ENCODE results near the gene PPP2R3A.

The PPP2R3A gene

GRCh38 chr3:136067211-136067610 is 101.7 kb downstream of the PPP2R3A start:
- DNase-seq (ENCODE audit: low read depth, low spot score), result no peak
- in situ Hi-C loops (cut with HindIII; ENCODE audit: low sequenced_read_pairs), result no loop called here
- no peak for TF ChIP-seq CTCF (IDR thresholded peaks at IDR 0.05; ENCODE audit: low read depth, low read length)
- no peak overlapping the region for H3K4me3 ChIP-seq (ENCODE audit: low read depth, low read length)

- no peak overlapping the region for H3K4me3 ChIP-seq (ENCODE audit: low read depth, low read length)
- peak; percentile 29 for DNase-seq (ENCODE audit: low read depth, low spot score)
- in situ Hi-C loops (cut with HindIII; ENCODE audit: low sequenced_read_pairs), result no loop called here
- TF ChIP-seq CTCF (IDR thresholded peaks at IDR 0.05; ENCODE audit: low read depth, low read length), result no peak
These were observed 103.2 kb downstream of the PPP2R3A start for GRCh38 chr3:136068708-136069107.

- TF ChIP-seq CTCF (IDR thresholded peaks at IDR 0.05; ENCODE audit: low read depth, low read length), result no peak
- in situ Hi-C loops (cut with HindIII; ENCODE audit: low sequenced_read_pairs), result no loop called here
- no peak overlapping the region for H3K4me3 ChIP-seq (ENCODE audit: low read depth, low read length)
- no peak for DNase-seq (ENCODE audit: low read depth, low spot score)
These were observed 104.4 kb downstream of the PPP2R3A start for GRCh38 chr3:136069933-136070332.

GRCh38 chr3:136070334-136070733 is 104.8 kb downstream of the PPP2R3A start:
- H3K4me3 ChIP-seq (ENCODE audit: low read depth, low read length), result no peak overlapping the region
- no peak for TF ChIP-seq CTCF (IDR thresholded peaks at IDR 0.05; ENCODE audit: low read depth, low read length)
- in situ Hi-C loops (cut with HindIII; ENCODE audit: low sequenced_read_pairs), result no loop called here
- DNase-seq (ENCODE audit: low read depth, low spot score), result peak; percentile 80

GRCh38 chr3:136070953-136071949 is 105.7 kb downstream of the PPP2R3A start:
- in situ Hi-C loops (cut with HindIII; ENCODE audit: low sequenced_read_pairs), result no loop called here
- H3K4me3 ChIP-seq (ENCODE audit: low read depth, low read length), result no peak overlapping the region
- DNase-seq (ENCODE audit: low read depth, low spot score), result peak; percentile 38
- TF ChIP-seq CTCF (IDR thresholded peaks at IDR 0.05; ENCODE audit: low read depth, low read length), result no peak

GRCh38 chr3:136074546-136075170 is 109.1 kb downstream of the PPP2R3A start:
- no peak for TF ChIP-seq CTCF (IDR thresholded peaks at IDR 0.05; ENCODE audit: low read depth, low read length)
- DNase-seq (ENCODE audit: low read depth, low spot score), result peak; percentile 25
- in situ Hi-C loops (cut with HindIII; ENCODE audit: low sequenced_read_pairs), result no loop called here
- no peak overlapping the region for H3K4me3 ChIP-seq (ENCODE audit: low read depth, low read length)
